Nephron (organoid): ENCODE results near the gene ACAP2.

ENCODE experiments used
- H3K27ac Mint-ChIP-seq, 3 experiments: 2 replicates each; pipeline ENCODE4 v1.8.0; 2020; ENCODE audit warnings: mixed read lengths in 3 of 3, mild to moderate bottlenecking in 2 of 3, moderate library complexity in 1 of 3
- H3K27me3 Mint-ChIP-seq: 2 replicates; pipeline ENCODE4 v1.8.0; 2021; ENCODE audit warnings: low read depth, mild to moderate bottlenecking, moderate library complexity, mixed read lengths
- H3K36me3 Mint-ChIP-seq: 2 replicates; pipeline ENCODE4 v1.8.0; 2020; ENCODE audit warnings: low read depth, mixed read lengths
- H3K4me1 Mint-ChIP-seq: 2 replicates; pipeline ENCODE4 v1.8.0; 2020; ENCODE audit warnings: mixed read lengths
- H3K4me3 Mint-ChIP-seq, 3 experiments: 2 replicates each; pipeline ENCODE4 v1.8.0; 2020; ENCODE audit warnings: mild to moderate bottlenecking in 3 of 3, mixed read lengths in 3 of 3, moderate library complexity in 2 of 3
- H3K9me3 Mint-ChIP-seq: 2 replicates; pipeline ENCODE4 v1.8.0; 2020; ENCODE audit warnings: mixed read lengths
- CTCF ChIP-seq, 3 experiments: fragments of 200-600 bp; sonication (generic); IDR thresholded peaks; one replicate each; pipeline ENCODE4 v1.5.0; 2021; ENCODE audit warnings: antibody characterized with exemption in 3 of 3; ENCODE audit not compliant: unreplicated experiment in 3 of 3

ACAP2 gene

GRCh38 chr3:195441476-195441991, 1.3 kb downstream of the ACAP2 start:
- Mint-ChIP-seq H3K36me3 (no peaks in the 10 kb centered on the region), H3K27me3 (no peaks in the 10 kb centered on the region), H3K27ac (peak overlapping the region; percentile 87 to 95 (median 89)), H3K9me3 (no peaks in the 10 kb centered on the region), H3K4me1 (peaks cover 26% of the 10 kb centered on the region), H3K4me3 (peak overlapping the region; percentile 96 to 99 (median 98))
- TF ChIP-seq CTCF (IDR thresholded peaks at IDR 0.05; ENCODE audit: unreplicated experiment in 3 of 3), result no peak

GRCh38 chr3:195441051-195441450, 1.8 kb downstream of the ACAP2 start:
- no peaks in the 10 kb centered on the region for H3K36me3 Mint-ChIP-seq
- peak overlapping the region; percentile 96 to 99 (median 98) for H3K4me3 Mint-ChIP-seq
- TF ChIP-seq CTCF (IDR thresholded peaks at IDR 0.05; ENCODE audit: unreplicated experiment in 3 of 3), result no peak
- H3K27ac Mint-ChIP-seq, result peak overlapping the region; percentile 87 to 95 (median 89)
- H3K4me1 Mint-ChIP-seq, result peaks cover 26% of the 10 kb centered on the region
- H3K27me3 Mint-ChIP-seq, result no peaks in the 10 kb centered on the region
- H3K9me3 Mint-ChIP-seq, result no peaks in the 10 kb centered on the region

GRCh38 chr3:195440379-195440778, 2.4 kb downstream of the ACAP2 start:
- no peaks in the 10 kb centered on the region for H3K9me3 Mint-ChIP-seq
- H3K27me3 Mint-ChIP-seq, result no peaks in the 10 kb centered on the region
- no peak for TF ChIP-seq CTCF (IDR thresholded peaks at IDR 0.05; ENCODE audit: unreplicated experiment in 3 of 3)
- peaks cover 26% of the 10 kb centered on the region for H3K4me1 Mint-ChIP-seq
- peak overlapping the region; percentile 69 to 85 (median 76) for H3K4me3 Mint-ChIP-seq
- H3K27ac Mint-ChIP-seq, result peak overlapping the region in 2 of 3 experiments; percentile 7 to 55
- H3K36me3 Mint-ChIP-seq, result no peaks in the 10 kb centered on the region

GRCh38 chr3:195438371-195438770, 4.4 kb downstream of the ACAP2 start:
- H3K27me3 Mint-ChIP-seq, result no peaks in the 10 kb centered on the region

GRCh38 chr3:195425849-195426248, 17.0 kb downstream of the ACAP2 start:
- H3K27ac Mint-ChIP-seq, result no peak overlapping the region
- no peak overlapping the region for H3K4me3 Mint-ChIP-seq
- no peaks in the 10 kb centered on the region for H3K4me1 Mint-ChIP-seq
- TF ChIP-seq CTCF (IDR thresholded peaks at IDR 0.05; ENCODE audit: unreplicated experiment in 3 of 3), result no peak
- peaks cover 5% of the 10 kb centered on the region for H3K36me3 Mint-ChIP-seq
- H3K9me3 Mint-ChIP-seq, result peaks cover 2% of the 10 kb centered on the region
- H3K27me3 Mint-ChIP-seq, result no peaks in the 10 kb centered on the region

More at GRCh38 chr3:195438371-195438770, 4.4 kb downstream of the ACAP2 start:
- H3K27ac Mint-ChIP-seq, result no peak overlapping the region
- H3K4me1 Mint-ChIP-seq, result peaks cover 20% of the 10 kb centered on the region
- H3K9me3 Mint-ChIP-seq, result peaks cover 8% of the 10 kb centered on the region
- H3K4me3 Mint-ChIP-seq, result no peak overlapping the region
- no peak for TF ChIP-seq CTCF (IDR thresholded peaks at IDR 0.05; ENCODE audit: unreplicated experiment in 3 of 3)
- peaks cover 6% of the 10 kb centered on the region for H3K36me3 Mint-ChIP-seq

GRCh38 chr3:195423818-195424217, 19.0 kb downstream of the ACAP2 start:
- Mint-ChIP-seq H3K4me3 (no peak overlapping the region), H3K36me3 (peaks cover 4% of the 10 kb centered on the region), H3K27ac (no peak overlapping the region), H3K9me3 (no peaks in the 10 kb centered on the region), H3K4me1 (no peaks in the 10 kb centered on the region), H3K27me3 (no peaks in the 10 kb centered on the region)
- TF ChIP-seq CTCF (IDR thresholded peaks at IDR 0.05; ENCODE audit: unreplicated experiment in 3 of 3), result no peak
